HepG2 (cell line): ENCODE data around the gene OGFR. TPM values are rescaled to one million over a fixed set of nuclear protein-coding genes. Genes with fewer than 3 reads are reported as not detected.
A peak's percentile ranks its signal among the peaks of the same experiment; 100 is the strongest.

Experiments
- BORCS8-MEF2B ChIP-seq: sonication (generic); formaldehyde crosslinking; IDR thresholded peaks from 2 replicates; pipeline ENCODE4 v1.8.0; 2022; ENCODE audit warnings: mild to moderate bottlenecking, missing genetic modification reagents
- IKZF1 ChIP-seq: fragments of 450-650 bp; IDR thresholded peaks from 2 replicates; pipeline ENCODE4 v1.7.1; 2016
- IRF2 ChIP-seq: IDR thresholded peaks from 2 replicates; pipeline ENCODE4 v1.6.1; 2018; ENCODE audit warnings: missing genetic modification reagents, missing compliant biosample characterization
- ISL2 ChIP-seq: sonication (generic); formaldehyde crosslinking; IDR thresholded peaks from 2 replicates; pipeline ENCODE4 v1.5.0; 2020; ENCODE audit warnings: missing genetic modification reagents
- PHF5A ChIP-seq: IDR thresholded peaks from one replicate; pipeline ENCODE4 v1.6.1; 2018; ENCODE audit warnings: low read depth, missing genetic modification reagents; ENCODE audit not compliant: unreplicated experiment
- RBAK ChIP-seq: sonication (generic); formaldehyde crosslinking; IDR thresholded peaks from 2 replicates; pipeline ENCODE4 v1.5.1; 2020; ENCODE audit warnings: mild to moderate bottlenecking, missing genetic modification reagents
- SNAPC2 ChIP-seq: sonication (generic); formaldehyde crosslinking; IDR thresholded peaks from 2 replicates; pipeline ENCODE4 v1.8.1; 2022; ENCODE audit warnings: mild to moderate bottlenecking, missing genetic modification reagents
- ZBTB8A ChIP-seq: sonication (generic); formaldehyde crosslinking; IDR thresholded peaks from 2 replicates; pipeline ENCODE4 v1.4.0; 2020; ENCODE audit warnings: mild to moderate bottlenecking, low read depth, missing genetic modification reagents, borderline replicate concordance
- ZC3H13 ChIP-seq: sonication (generic); formaldehyde crosslinking; IDR thresholded peaks from 2 replicates; pipeline ENCODE4 v1.8.1; 2023; ENCODE audit warnings: mild to moderate bottlenecking, missing genetic modification reagents, moderate library complexity
- ZFAT ChIP-seq: sonication (generic); formaldehyde crosslinking; conservative IDR thresholded peaks from 2 replicates; pipeline ENCODE4 v1.8.1; 2023; ENCODE audit warnings: missing genetic modification reagents, inconsistent platforms
- ZFYVE20 ChIP-seq: sonication (generic); formaldehyde crosslinking; IDR thresholded peaks from 2 replicates; pipeline ENCODE4 v1.8.0; 2023; ENCODE audit warnings: low read depth, mild to moderate bottlenecking, moderate library complexity, missing genetic modification reagents, borderline replicate concordance
- ZMAT3 ChIP-seq: sonication (generic); formaldehyde crosslinking; conservative IDR thresholded peaks from 2 replicates; pipeline ENCODE4 v1.7.0; 2021; ENCODE audit warnings: missing genetic modification reagents
- ZNF562 ChIP-seq: sonication (generic); formaldehyde crosslinking; IDR thresholded peaks from 2 replicates; pipeline ENCODE4 v1.8.0; 2022; ENCODE audit warnings: missing genetic modification reagents, borderline replicate concordance
- ZNF570 ChIP-seq: sonication (generic); formaldehyde crosslinking; IDR thresholded peaks from 2 replicates; pipeline ENCODE4 v1.4.0; 2020; ENCODE audit warnings: mild to moderate bottlenecking, missing genetic modification reagents, borderline replicate concordance
- polyA plus RNA-seq, 8 experiments: library from polyadenylated mRNA; depleted of rRNA in 3 of 8; stranded (reverse) in 7 of 8; unstranded in 1 of 8; fragments of >200 nt; fragmentation: Illumina TruSeq in 4 of 8; extraction: Trizol in 4 of 8; gene quantifications; 2 replicates each; pipeline versions ENCODE4 v1.2.1 to v1.2.3, GENCODE V29; 2011 to 2016; ENCODE audit warnings: low read depth in 4 of 8, missing spikeins in 1 of 8, mixed read lengths in 1 of 8; ENCODE audit not compliant: insufficient read depth in 1 of 8
- total RNA-seq, 5 experiments: library from RNA; depleted of rRNA; stranded (reverse); fragments of >200 nt; fragmentation: Illumina TruSeq; extraction: Trizol; gene quantifications; 2 replicates each; pipeline ENCODE4 v1.2.3, GENCODE V29; 2016; ENCODE audit warnings: low read depth in 1 of 5
- TF ChIP-seq, protein P1 (sequence below): sonication (generic); formaldehyde crosslinking; IDR thresholded peaks from 2 replicates; pipeline ENCODE4 v1.9.0; 2021; ENCODE audit warnings: missing genetic modification reagents, borderline replicate concordance
- TF ChIP-seq, protein P2 (sequence below): IDR thresholded peaks from 2 replicates; pipeline ENCODE4 v1.4.0; 2020; ENCODE audit warnings: mild to moderate bottlenecking, missing genetic modification reagents
- TF ChIP-seq, protein P3 (sequence below): sonication (generic); formaldehyde crosslinking; IDR thresholded peaks from 2 replicates; pipeline ENCODE4 v1.5.0; 2020; ENCODE audit warnings: mild to moderate bottlenecking, missing genetic modification reagents
- TF ChIP-seq, protein P4 (sequence below): sonication (generic); formaldehyde crosslinking; IDR thresholded peaks from 2 replicates; pipeline ENCODE4 v1.5.0; 2020; ENCODE audit warnings: missing genetic modification reagents
- TF ChIP-seq, protein P5 (sequence below): sonication (generic); formaldehyde crosslinking; IDR thresholded peaks from 2 replicates; pipeline ENCODE4 v1.4.0; 2020; ENCODE audit warnings: missing genetic modification reagents

Gene OGFR
- total and polyA plus RNA-seq, 2 of the 13 experiments (the other 11 are each of a cell fraction or from before 2014, with no cell fraction given) = 47.7 to 81.8 TPM

DNA sequence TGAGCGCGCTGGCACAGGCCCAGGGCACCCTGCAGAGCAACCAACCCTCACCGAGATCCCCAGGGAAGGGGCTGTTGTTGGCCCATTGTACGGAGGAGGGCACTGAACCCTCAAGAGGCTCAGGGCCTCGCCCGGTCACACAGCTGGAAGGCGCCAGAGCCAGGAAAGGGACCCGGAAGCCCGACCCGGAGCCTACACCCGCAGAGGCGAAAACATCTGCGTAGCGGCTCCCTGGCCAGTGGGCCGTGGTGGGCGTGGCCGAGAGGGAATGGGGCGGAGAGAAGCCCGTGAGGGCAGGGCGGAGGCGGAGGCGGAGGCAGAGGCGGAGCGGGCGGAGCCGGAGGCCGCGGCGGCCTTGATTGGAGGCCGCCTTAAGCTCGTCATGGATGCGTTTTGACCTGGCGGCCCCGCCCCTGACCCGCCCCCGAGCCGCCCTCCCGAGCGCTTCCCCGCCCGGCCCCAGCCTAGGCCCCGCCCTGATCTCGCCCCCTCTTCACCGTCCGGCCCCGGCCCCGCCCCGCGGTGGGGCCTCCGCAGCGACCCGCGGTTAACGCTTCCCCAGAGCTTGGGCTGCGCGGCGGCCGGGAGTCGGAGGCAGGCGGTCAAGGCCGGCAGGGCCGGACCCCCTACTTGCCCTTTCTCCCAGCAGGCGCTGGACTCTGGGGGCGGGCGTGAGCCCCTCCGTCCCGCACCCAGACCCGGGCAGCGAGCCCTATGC lies 10.5 kb upstream of the OGFR start (continued):
- TF ChIP-seq ZC3H13 (CRISPR knock-in tag) = no peak; the same call in none of the 2 replicates
- TF ChIP-seq ZNF570 (CRISPR knock-in tag) = no peak
- TF ChIP-seq ISL2 = no peak; the same call in 1 of the 2 replicates
- TF ChIP-seq, protein P1, sequence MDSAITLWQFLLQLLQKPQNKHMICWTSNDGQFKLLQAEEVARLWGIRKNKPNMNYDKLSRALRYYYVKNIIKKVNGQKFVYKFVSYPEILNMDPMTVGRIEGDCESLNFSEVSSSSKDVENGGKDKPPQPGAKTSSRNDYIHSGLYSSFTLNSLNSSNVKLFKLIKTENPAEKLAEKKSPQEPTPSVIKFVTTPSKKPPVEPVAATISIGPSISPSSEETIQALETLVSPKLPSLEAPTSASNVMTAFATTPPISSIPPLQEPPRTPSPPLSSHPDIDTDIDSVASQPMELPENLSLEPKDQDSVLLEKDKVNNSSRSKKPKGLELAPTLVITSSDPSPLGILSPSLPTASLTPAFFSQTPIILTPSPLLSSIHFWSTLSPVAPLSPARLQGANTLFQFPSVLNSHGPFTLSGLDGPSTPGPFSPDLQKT (CRISPR knock-in tag) = no peak
- TF ChIP-seq, protein P2, sequence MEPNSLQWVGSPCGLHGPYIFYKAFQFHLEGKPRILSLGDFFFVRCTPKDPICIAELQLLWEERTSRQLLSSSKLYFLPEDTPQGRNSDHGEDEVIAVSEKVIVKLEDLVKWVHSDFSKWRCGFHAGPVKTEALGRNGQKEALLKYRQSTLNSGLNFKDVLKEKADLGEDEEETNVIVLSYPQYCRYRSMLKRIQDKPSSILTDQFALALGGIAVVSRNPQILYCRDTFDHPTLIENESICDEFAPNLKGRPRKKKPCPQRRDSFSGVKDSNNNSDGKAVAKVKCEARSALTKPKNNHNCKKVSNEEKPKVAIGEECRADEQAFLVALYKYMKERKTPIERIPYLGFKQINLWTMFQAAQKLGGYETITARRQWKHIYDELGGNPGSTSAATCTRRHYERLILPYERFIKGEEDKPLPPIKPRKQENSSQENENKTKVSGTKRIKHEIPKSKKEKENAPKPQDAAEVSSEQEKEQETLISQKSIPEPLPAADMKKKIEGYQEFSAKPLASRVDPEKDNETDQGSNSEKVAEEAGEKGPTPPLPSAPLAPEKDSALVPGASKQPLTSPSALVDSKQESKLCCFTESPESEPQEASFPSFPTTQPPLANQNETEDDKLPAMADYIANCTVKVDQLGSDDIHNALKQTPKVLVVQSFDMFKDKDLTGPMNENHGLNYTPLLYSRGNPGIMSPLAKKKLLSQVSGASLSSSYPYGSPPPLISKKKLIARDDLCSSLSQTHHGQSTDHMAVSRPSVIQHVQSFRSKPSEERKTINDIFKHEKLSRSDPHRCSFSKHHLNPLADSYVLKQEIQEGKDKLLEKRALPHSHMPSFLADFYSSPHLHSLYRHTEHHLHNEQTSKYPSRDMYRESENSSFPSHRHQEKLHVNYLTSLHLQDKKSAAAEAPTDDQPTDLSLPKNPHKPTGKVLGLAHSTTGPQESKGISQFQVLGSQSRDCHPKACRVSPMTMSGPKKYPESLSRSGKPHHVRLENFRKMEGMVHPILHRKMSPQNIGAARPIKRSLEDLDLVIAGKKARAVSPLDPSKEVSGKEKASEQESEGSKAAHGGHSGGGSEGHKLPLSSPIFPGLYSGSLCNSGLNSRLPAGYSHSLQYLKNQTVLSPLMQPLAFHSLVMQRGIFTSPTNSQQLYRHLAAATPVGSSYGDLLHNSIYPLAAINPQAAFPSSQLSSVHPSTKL (CRISPR knock-in tag) = peak; percentile 58; the same call in 1 of the 2 replicates
- TF ChIP-seq ZFYVE20 (CRISPR knock-in tag) = no peak
- TF ChIP-seq BORCS8-MEF2B (CRISPR knock-in tag) = peak; percentile 40
- TF ChIP-seq RBAK (CRISPR knock-in tag) = no peak; the same call in 1 of the 2 replicates
- TF ChIP-seq, protein P3, sequence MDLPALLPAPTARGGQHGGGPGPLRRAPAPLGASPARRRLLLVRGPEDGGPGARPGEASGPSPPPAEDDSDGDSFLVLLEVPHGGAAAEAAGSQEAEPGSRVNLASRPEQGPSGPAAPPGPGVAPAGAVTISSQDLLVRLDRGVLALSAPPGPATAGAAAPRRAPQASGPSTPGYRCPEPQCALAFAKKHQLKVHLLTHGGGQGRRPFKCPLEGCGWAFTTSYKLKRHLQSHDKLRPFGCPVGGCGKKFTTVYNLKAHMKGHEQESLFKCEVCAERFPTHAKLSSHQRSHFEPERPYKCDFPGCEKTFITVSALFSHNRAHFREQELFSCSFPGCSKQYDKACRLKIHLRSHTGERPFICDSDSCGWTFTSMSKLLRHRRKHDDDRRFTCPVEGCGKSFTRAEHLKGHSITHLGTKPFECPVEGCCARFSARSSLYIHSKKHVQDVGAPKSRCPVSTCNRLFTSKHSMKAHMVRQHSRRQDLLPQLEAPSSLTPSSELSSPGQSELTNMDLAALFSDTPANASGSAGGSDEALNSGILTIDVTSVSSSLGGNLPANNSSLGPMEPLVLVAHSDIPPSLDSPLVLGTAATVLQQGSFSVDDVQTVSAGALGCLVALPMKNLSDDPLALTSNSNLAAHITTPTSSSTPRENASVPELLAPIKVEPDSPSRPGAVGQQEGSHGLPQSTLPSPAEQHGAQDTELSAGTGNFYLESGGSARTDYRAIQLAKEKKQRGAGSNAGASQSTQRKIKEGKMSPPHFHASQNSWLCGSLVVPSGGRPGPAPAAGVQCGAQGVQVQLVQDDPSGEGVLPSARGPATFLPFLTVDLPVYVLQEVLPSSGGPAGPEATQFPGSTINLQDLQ (CRISPR knock-in tag) = no peak
- TF ChIP-seq ZMAT3 (CRISPR knock-in tag) = peak; percentile 49; the same call in 1 of the 2 replicates
- TF ChIP-seq PHF5A (CRISPR knock-in tag) = no peak
- peak; percentile 60 for TF ChIP-seq SNAPC2 (CRISPR knock-in tag)
- no peak for TF ChIP-seq ZFAT
- TF ChIP-seq, protein P4, sequence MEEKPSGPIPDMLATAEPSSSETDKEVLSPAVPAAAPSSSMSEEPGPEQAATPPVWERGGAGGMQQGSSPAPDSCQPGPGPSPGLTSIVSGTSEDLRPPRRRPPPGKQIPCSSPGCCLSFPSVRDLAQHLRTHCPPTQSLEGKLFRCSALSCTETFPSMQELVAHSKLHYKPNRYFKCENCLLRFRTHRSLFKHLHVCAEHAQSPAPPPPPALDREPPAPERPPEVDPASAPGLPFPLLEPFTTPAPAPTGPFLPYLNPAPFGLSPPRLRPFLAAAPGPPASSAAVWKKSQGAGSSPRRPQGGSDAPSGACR (CRISPR knock-in tag) = no peak; the same call in 1 of the 2 replicates
- TF ChIP-seq IKZF1 = no peak
- TF ChIP-seq IRF2 = no peak; the same call in 1 of the 2 replicates
- no peak for TF ChIP-seq ZNF562 (CRISPR knock-in tag)
- TF ChIP-seq ZBTB8A (CRISPR knock-in tag) = no peak
- TF ChIP-seq, protein P5, sequence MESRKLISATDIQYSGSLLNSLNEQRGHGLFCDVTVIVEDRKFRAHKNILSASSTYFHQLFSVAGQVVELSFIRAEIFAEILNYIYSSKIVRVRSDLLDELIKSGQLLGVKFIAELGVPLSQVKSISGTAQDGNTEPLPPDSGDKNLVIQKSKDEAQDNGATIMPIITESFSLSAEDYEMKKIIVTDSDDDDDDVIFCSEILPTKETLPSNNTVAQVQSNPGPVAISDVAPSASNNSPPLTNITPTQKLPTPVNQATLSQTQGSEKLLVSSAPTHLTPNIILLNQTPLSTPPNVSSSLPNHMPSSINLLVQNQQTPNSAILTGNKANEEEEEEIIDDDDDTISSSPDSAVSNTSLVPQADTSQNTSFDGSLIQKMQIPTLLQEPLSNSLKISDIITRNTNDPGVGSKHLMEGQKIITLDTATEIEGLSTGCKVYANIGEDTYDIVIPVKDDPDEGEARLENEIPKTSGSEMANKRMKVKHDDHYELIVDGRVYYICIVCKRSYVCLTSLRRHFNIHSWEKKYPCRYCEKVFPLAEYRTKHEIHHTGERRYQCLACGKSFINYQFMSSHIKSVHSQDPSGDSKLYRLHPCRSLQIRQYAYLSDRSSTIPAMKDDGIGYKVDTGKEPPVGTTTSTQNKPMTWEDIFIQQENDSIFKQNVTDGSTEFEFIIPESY (CRISPR knock-in tag) = 0 out of 2 replicates have a peak, but pooled peaks have one; percentile 66
